ENCODE results near the gene TIGD1. TPM values are rescaled to one million over a fixed set of nuclear protein-coding genes. Genes with fewer than 3 reads are reported as not detected.

The TIGD1 gene
- total RNA-seq, 1 experiment from 2014 or later, result 6.0 TPM

- Histone ChIP-seq H2AFZ (ENCODE audit: low read depth, low read length, poor library complexity, severe bottlenecking) (no peak overlapping the region), H3K27me3 (ENCODE audit: insufficient read depth, low read length) (no peaks in the 10 kb centered on the region), H3K4me3 (replicated peaks in 1 of 2; ENCODE audit: low read depth in 1 of 2, low read length in 2 of 2) (peak overlapping the region; percentile 76 to 95), H3K36me3 (ENCODE audit: control insufficient read depth in 1 of 2, insufficient read depth in 2 of 2, low read length in 2 of 2) (peaks cover 2 to 25% of the 10 kb centered on the region in 2 experiments; a peak in 2 of 4 replicates), H3K4me1 (ENCODE audit: control insufficient read depth in 1 of 2, insufficient read depth in 2 of 2, low read length in 2 of 2) (peaks cover 5 to 15% of the 10 kb centered on the region in 2 experiments; a peak in 3 of 4 replicates), H3K79me2 (ENCODE audit: insufficient read depth, low read length) (peaks cover 86% of the 10 kb centered on the region), H4K20me1 (ENCODE audit: insufficient read depth) (no peaks in the 10 kb centered on the region; the same call in 1 of the 2 replicates), H3K4me2 (ENCODE audit: low read length) (peak overlapping the region; percentile 93), H3K9me2 (ENCODE audit: insufficient read depth) (no peaks in the 10 kb centered on the region), H3K9me3 (ENCODE audit: control insufficient read depth in 1 of 2, insufficient read depth in 1 of 2, low read depth in 1 of 2, low read length in 2 of 2) (no peaks in the 10 kb centered on the region; a peak in 1 of 4 replicates), H3K27ac (ENCODE audit: low read depth, low read length) (peak overlapping the region; percentile 86), H3K9ac (ENCODE audit: low read length) (peak overlapping the region; percentile 98)
- BruUV-seq (replicated peaks), result TSS peak; percentile 44
- intact Hi-C loops (cut with micrococcal nuclease), result no loop called here
- ChIA-PET POLR2A (interaction anchor here (0.5 to 1.4 kb wide), 2 partner anchors 10 to 16 kb away, joined by 6 read pairs; no protein-coding TSS in a partner anchor), CTCF (no interaction called here), RAD21 (ENCODE audit: low non-redundant PET in 1 of 2, low total read pairs in 2 of 2, uncharacterized antibody in 2 of 2, unreplicated experiment in 2 of 2) (no interaction called here)
- TF ChIP-seq MAX (IDR thresholded peaks at IDR 0.05) (no peak), EZH2phosphoT487 (IDR thresholded peaks at IDR 0.05; ENCODE audit: borderline replicate concordance) (no peak), CEBPB (IDR thresholded peaks at IDR 0.05; ENCODE audit: low read depth) (no peak), EZH2 (IDR thresholded peaks at IDR 0.05) (no peak), CBX3 (IDR thresholded peaks at IDR 0.05; ENCODE audit: low read depth) (no peak), REST (IDR thresholded peaks at IDR 0.05; ENCODE audit: low read depth) (no peak), ELF1 (IDR thresholded peaks at IDR 0.05; ENCODE audit: borderline replicate concordance, low read depth) (no peak), JUND (IDR thresholded peaks at IDR 0.05) (no peak), YY1 (IDR thresholded peaks at IDR 0.05; ENCODE audit: extremely low read depth, insufficient replicate concordance, low read depth, low read length) (no peak)
- ATAC-seq (peak; percentile 31), DNase-seq (ENCODE audit: low read depth, low spot score) (no peak)
Measured at GRCh38 chr2:232551250-232551638, 887 bp upstream of the TIGD1 start.
